ENCODE results near the gene PRDM16.

PRDM16 gene

GRCh38 chr1:3193811-3194210 lies 124.8 kb downstream of the PRDM16 start:
- ATAC-seq: no peak
- TF ChIP-seq OSR1 (CRISPR knock-in tag; IDR thresholded peaks at IDR 0.05) (no peak), ZNF8 (CRISPR knock-in tag; IDR thresholded peaks at IDR 0.05) (no peak), ZC3H10 (CRISPR knock-in tag; IDR thresholded peaks at IDR 0.05) (no peak), CSDC2 (CRISPR knock-in tag; IDR thresholded peaks at IDR 0.05) (no peak), RARB (CRISPR knock-in tag; IDR thresholded peaks at IDR 0.05) (no peak), ZNF70 (CRISPR knock-in tag; IDR thresholded peaks at IDR 0.05) (no peak), POU6F1 (CRISPR knock-in tag; IDR thresholded peaks at IDR 0.05; ENCODE audit: borderline replicate concordance, low read depth) (no peak), PATZ1 (CRISPR knock-in tag; IDR thresholded peaks at IDR 0.05; ENCODE audit: borderline replicate concordance) (no peak), ISL1 (CRISPR knock-in tag; IDR thresholded peaks at IDR 0.05) (no peak), ZNF565 (CRISPR knock-in tag; conservative IDR thresholded peaks at IDR 0.05; ENCODE audit: low read depth) (no peak), ZFP3 (CRISPR knock-in tag; IDR thresholded peaks at IDR 0.05) (no peak), CSRNP3 (CRISPR knock-in tag; IDR thresholded peaks at IDR 0.05) (no peak), TOX (CRISPR knock-in tag; IDR thresholded peaks at IDR 0.05; ENCODE audit: borderline replicate concordance) (no peak), CREB5 (CRISPR knock-in tag; IDR thresholded peaks at IDR 0.05; ENCODE audit: low read depth) (no peak)

- ATAC-seq: no peak
- TF ChIP-seq CSDC2 (CRISPR knock-in tag; IDR thresholded peaks at IDR 0.05): no peak
- TF ChIP-seq ZNF565 (CRISPR knock-in tag; conservative IDR thresholded peaks at IDR 0.05; ENCODE audit: low read depth): no peak
- no peak for TF ChIP-seq TOX (CRISPR knock-in tag; IDR thresholded peaks at IDR 0.05; ENCODE audit: borderline replicate concordance)
- no peak for TF ChIP-seq BACH2 (CRISPR knock-in tag; IDR thresholded peaks at IDR 0.05; ENCODE audit: borderline replicate concordance)
- no peak for TF ChIP-seq SNAI2 (CRISPR knock-in tag; IDR thresholded peaks at IDR 0.05)
- TF ChIP-seq ISL1 (CRISPR knock-in tag; IDR thresholded peaks at IDR 0.05): no peak
- no peak for TF ChIP-seq CREB5 (CRISPR knock-in tag; IDR thresholded peaks at IDR 0.05; ENCODE audit: low read depth)
- TF ChIP-seq PATZ1 (CRISPR knock-in tag; IDR thresholded peaks at IDR 0.05; ENCODE audit: borderline replicate concordance): no peak
- no peak for TF ChIP-seq ZNF70 (CRISPR knock-in tag; IDR thresholded peaks at IDR 0.05)
- no peak for TF ChIP-seq POU6F1 (CRISPR knock-in tag; IDR thresholded peaks at IDR 0.05; ENCODE audit: borderline replicate concordance, low read depth)
- no peak for TF ChIP-seq GLIS3 (CRISPR knock-in tag; IDR thresholded peaks at IDR 0.05)
- no peak for TF ChIP-seq ZNF8 (CRISPR knock-in tag; IDR thresholded peaks at IDR 0.05)
- TF ChIP-seq CSRNP3 (CRISPR knock-in tag; IDR thresholded peaks at IDR 0.05): no peak
- TF ChIP-seq ESRRG (CRISPR knock-in tag; IDR thresholded peaks at IDR 0.05): no peak
- no peak for TF ChIP-seq PPARA (CRISPR knock-in tag; IDR thresholded peaks at IDR 0.05; ENCODE audit: borderline replicate concordance)
- no peak for TF ChIP-seq ARNTL (CRISPR knock-in tag; IDR thresholded peaks at IDR 0.05; ENCODE audit: borderline replicate concordance, low read depth)
- no peak for TF ChIP-seq ZFP30 (CRISPR knock-in tag; IDR thresholded peaks at IDR 0.05)
Observed at GRCh38 chr1:3194760-3195479, 125.9 kb downstream of the PRDM16 start.
